K562 (cell line): ENCODE measurements around the gene AMIGO3. TPM values are rescaled to one million over a fixed set of nuclear protein-coding genes. Genes with fewer than 3 reads are reported as not detected.
"Not testable (repeated sequence)": the region's sequence is repeated elsewhere in the genome, so short reads cannot be mapped to it uniquely, and the experiment has no call there.

Experiments
- ATAC-seq: fragments of 200-7000 bp; cut with Tn5 transposase; 3 replicates; pipeline ENCODE4 v1.9.1; 2020; ENCODE audit warnings: moderate library complexity
- BruUV-seq: library from RNA; stranded (reverse); fragments of 400-500 nt; replicated peaks from 2 replicates; lab custom pipeline; 2021; lab: Mats Ljungman, UMichigan
- CTCF ChIA-PET: fragments of 300-600 bp; formaldehyde crosslinking; extraction: SDS; loops from one replicate; lab custom pipeline; 2021; ENCODE audit warnings: low intra/inter-chr PET ratio; lab: Yijun Ruan, JAX
- POLR2A ChIA-PET: fragments of 300-600, 350-650 bp; sonication (Branson Sonifier 250); formaldehyde crosslinking; extraction: SDS; loops from one replicate; lab custom pipeline; 2021; ENCODE audit warnings: antibody characterized with exemption, inconsistent platforms; lab: Yijun Ruan, JAX
- DNase-seq, 4 experiments: peaks; one replicate each; pipeline versions ENCODE4 v3.0.0 to v3.0.0-alpha.2; 2011 to 2018; ENCODE audit warnings: low spot score in 3 of 4, mixed read lengths in 3 of 4; ENCODE audit errors: extremely low read depth in 1 of 4
- FAIRE-seq: peaks from 2 replicates; lab custom pipeline; 2011; peaks lifted over from hg19 to GRCh38; lab: Jason Lieb, UNC
- H2AFZ ChIP-seq: 2 replicates; pipeline ENCODE4 v1.6.0; 2011; ENCODE audit warnings: low read depth, low read length, control low read depth, inconsistent platforms
- H3K27ac ChIP-seq: fragments of 200-600 bp; 3 replicates; pipeline ENCODE4 v1.8.0; 2011; ENCODE audit warnings: low read depth, mild to moderate bottlenecking, control low read depth, inconsistent platforms, low read length, moderate library complexity, mixed read lengths; ENCODE audit errors: extremely low read depth
- H3K27me3 ChIP-seq, 2 experiments: fragments of 300-600 bp in 1 of 2; 2 replicates in 1 of 2; 3 replicates in 1 of 2; pipeline versions ENCODE4 v1.6.0 to v1.8.0; 2011; ENCODE audit warnings: inconsistent platforms in 2 of 2, low read length in 2 of 2, mild to moderate bottlenecking in 1 of 2, mixed read lengths in 1 of 2, moderate library complexity in 1 of 2; ENCODE audit not compliant: control insufficient read depth in 2 of 2, insufficient read depth in 2 of 2
- H3K36me3 ChIP-seq: fragments of 300-600 bp; 3 replicates; pipeline ENCODE4 v1.8.0; 2011; ENCODE audit warnings: mild to moderate bottlenecking, low read length, inconsistent platforms; ENCODE audit not compliant: control insufficient read depth, insufficient read depth
- H3K4me1 ChIP-seq, 2 experiments: fragments of 200-600 bp in 1 of 2; replicated peaks in 1 of 2; 2 replicates in 1 of 2; 3 replicates in 1 of 2; pipeline versions ENCODE4 v1.5.1 to v1.8.0; 2011; ENCODE audit warnings: inconsistent platforms in 2 of 2, low read length in 2 of 2, mild to moderate bottlenecking in 1 of 2, mixed read lengths in 1 of 2, moderate library complexity in 1 of 2; ENCODE audit not compliant: control insufficient read depth in 2 of 2, insufficient read depth in 2 of 2
- H3K4me2 ChIP-seq: 2 replicates; pipeline ENCODE4 v1.6.1; 2011; ENCODE audit warnings: low read length, control low read depth, inconsistent platforms, mixed read lengths; ENCODE audit not compliant: insufficient read depth
- H3K4me3 ChIP-seq: fragments of 200-600 bp; sonication (generic), shearing (Covaris generic); 2 replicates; pipeline ENCODE4 v1.5.1; 2016; ENCODE audit warnings: control low read depth, inconsistent platforms
- H3K79me2 ChIP-seq: fragments of 200-600 bp; 3 replicates; pipeline ENCODE4 v1.8.0; 2011; ENCODE audit warnings: low read length, inconsistent platforms; ENCODE audit not compliant: control insufficient read depth, insufficient read depth
- H3K9ac ChIP-seq, 2 experiments: 2 replicates each; pipeline versions ENCODE4 v1.6.0 to v1.6.1; 2011; ENCODE audit warnings: low read depth in 2 of 2, low read length in 2 of 2, control low read depth in 1 of 2, inconsistent platforms in 1 of 2, mild to moderate bottlenecking in 1 of 2, mixed read lengths in 1 of 2; ENCODE audit not compliant: insufficient read depth in 1 of 2
- H3K9me1 ChIP-seq: one replicate; pipeline ENCODE4 v1.6.0; 2011; ENCODE audit warnings: inconsistent platforms, mild to moderate bottlenecking, low read length, moderate library complexity; ENCODE audit not compliant: control insufficient read depth, insufficient read depth
- H3K9me3 ChIP-seq: replicated peaks from 2 replicates; pipeline ENCODE4 v1.5.1; 2011; ENCODE audit warnings: low read depth, low read length, inconsistent platforms; ENCODE audit not compliant: control insufficient read depth, insufficient read depth
- H4K20me1 ChIP-seq: replicated peaks from 2 replicates; pipeline ENCODE4 v1.6.1; 2011; ENCODE audit warnings: low read length, inconsistent platforms, mixed read lengths; ENCODE audit not compliant: control insufficient read depth, insufficient read depth
- POLR2G ChIP-seq: fragments of 200-400 bp; formaldehyde crosslinking; IDR thresholded peaks from 2 replicates; pipeline ENCODE4 v1.6.1; 2017; ENCODE audit warnings: low read depth, mild to moderate bottlenecking, antibody characterized with exemption, low read length, moderate library complexity
- WGBS: fragments of 100-300 bp; shearing (Covaris generic); methylation state at CpG from one replicate; pipeline ENCODE4 v1.1.6; 2016; ENCODE audit warnings: low coverage, mixed read lengths; ENCODE audit not compliant: insufficient coverage; ENCODE audit errors: missing lambda C conversion rate; 5-methylcytosine and 5-hydroxymethylcytosine counted together
- in situ Hi-C: fragments of 300-500 bp; cut with MboI; formaldehyde crosslinking; loops from 4 replicates; pipeline ENCODE4 v1.15.0; 2018; ENCODE audit warnings: inconsistent platforms, mixed read lengths
- intact Hi-C: fragments of 100-400 bp; cut with micrococcal nuclease; formaldehyde crosslinking; loops from 2 replicates; pipeline ENCODE4 v1.14.2; 2022
- polyA plus RNA-seq, 8 experiments: library from polyadenylated mRNA; depleted of rRNA in 4 of 8; stranded (reverse) in 5 of 8; unstranded in 3 of 8; fragments of >200 nt; fragmentation: Nextera tagmentation in 2 of 8; fragmentation: Illumina TruSeq in 1 of 8; extraction: Ambion mirVana in 2 of 8; extraction: Trizol in 1 of 8; gene quantifications; 2 replicates each; pipeline versions ENCODE4 v1.2.1 to v1.2.3, GENCODE V29; 2011 to 2014; ENCODE audit warnings: inconsistent platforms in 1 of 8, missing spikeins in 1 of 8
- total RNA-seq, 7 experiments: library from RNA; depleted of rRNA in 6 of 7; stranded (reverse); fragments of >200 nt in 6 of 7; fragmentation: Illumina TruSeq in 2 of 7; extraction: Trizol in 2 of 7; gene quantifications; 2 replicates each; pipeline versions ENCODE4 v1.2.1 to v1.2.3, GENCODE V29; 2011 to 2021; ENCODE audit warnings: low replicate concordance in 1 of 7
- TF ChIP-seq, protein P1 (sequence below): sonication (generic); formaldehyde crosslinking; IDR thresholded peaks from 2 replicates; pipeline ENCODE4 v1.8.1; 2023; ENCODE audit warnings: mild to moderate bottlenecking, missing genetic modification reagents

Gene AMIGO3
- total and polyA plus RNA-seq, 9 of the 15 experiments (the other 6 are each of a cell fraction or from before 2014, with no cell fraction given): 0.13 to 2.8 (median 0.44) TPM; not detected in 4

DNA sequence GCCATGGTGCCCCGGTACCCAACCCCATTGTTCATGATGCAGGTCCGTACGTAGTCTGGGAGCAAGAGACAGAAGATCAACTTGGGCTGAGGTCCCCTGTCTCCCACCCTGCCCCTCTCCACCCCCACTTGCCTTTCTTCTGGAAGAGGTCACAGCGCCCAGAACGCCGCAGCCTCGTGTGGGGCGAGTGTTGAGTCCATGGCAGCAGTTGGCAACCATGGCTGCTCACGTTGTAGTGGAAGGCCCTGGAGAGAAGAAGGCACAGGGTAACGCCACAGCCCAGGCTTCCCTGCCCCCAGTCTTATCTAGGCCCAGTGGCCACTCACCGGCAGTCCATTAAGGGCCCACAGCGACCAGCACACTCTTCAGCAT, 32.1 kb downstream of the AMIGO3 start:
- DNase-seq, CTCF ChIA-PET, H3K27me3 ChIP-seq, H2AFZ ChIP-seq, FAIRE-seq, BruUV-seq, H4K20me1 ChIP-seq, H3K9me1 ChIP-seq, intact Hi-C loops, ATAC-seq, in situ Hi-C loops, H3K27ac ChIP-seq, POLR2A ChIA-PET, H3K4me3 ChIP-seq, H3K4me2 ChIP-seq, H3K9me3 ChIP-seq, H3K9ac ChIP-seq: not testable (repeated sequence)
- peaks cover 15% of the 10 kb centered on the region; the same call in 1 of the 3 replicates for H3K36me3 ChIP-seq
- TF ChIP-seq POLR2G: 0 out of 2 replicates have a peak, but pooled peaks have one; percentile 13
- peaks cover 22% of the 10 kb centered on the region for H3K79me2 ChIP-seq
- 78% methylated on average over 4 of the region's 12 CpGs for WGBS
- H3K4me1 ChIP-seq: peaks cover 6 to 33% of the 10 kb centered on the region in 2 experiments; a peak in 4 of 5 replicates

DNA sequence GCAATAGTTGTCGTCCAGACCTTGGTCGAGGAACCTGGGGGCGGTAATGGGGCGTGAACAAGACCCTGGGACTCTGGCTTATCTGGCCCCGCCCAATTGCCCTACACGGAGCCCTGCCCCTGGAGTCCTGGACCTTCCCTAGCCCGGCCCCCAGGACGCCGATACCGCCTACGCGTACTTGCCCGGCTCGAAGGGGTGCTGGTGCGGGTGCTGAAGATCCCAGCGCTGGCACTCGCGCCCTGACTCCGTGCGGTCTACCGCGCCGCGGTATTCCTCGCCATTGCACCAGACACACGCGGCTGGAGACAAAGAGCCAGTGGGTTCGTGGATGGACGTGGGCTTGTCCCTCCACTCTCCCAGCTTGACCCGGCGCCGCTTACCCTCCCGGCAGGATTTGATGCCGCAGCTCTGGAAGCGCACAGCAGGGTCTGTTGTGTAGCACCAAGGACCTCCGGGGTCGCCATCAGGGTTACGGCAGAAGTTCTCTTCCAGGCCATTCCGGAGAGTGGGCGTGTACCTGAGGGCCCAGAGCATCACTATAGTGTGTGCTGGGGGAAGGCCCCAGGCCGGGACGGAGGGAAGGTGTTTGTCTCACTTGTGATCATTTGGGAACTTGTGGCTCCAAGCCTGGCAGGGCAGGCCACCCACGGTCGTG, 32.6 kb downstream of the AMIGO3 start:
- not testable (repeated sequence) for H3K4me2 ChIP-seq, BruUV-seq, ATAC-seq, H3K9ac ChIP-seq, H3K27ac ChIP-seq, H3K9me3 ChIP-seq, FAIRE-seq, H3K4me3 ChIP-seq
- WGBS: 92% methylated on average over 7 of the region's 44 CpGs
- TF ChIP-seq POLR2G: peak; percentile 31; the same call in 1 of the 2 replicates
- TF ChIP-seq, protein P1, sequence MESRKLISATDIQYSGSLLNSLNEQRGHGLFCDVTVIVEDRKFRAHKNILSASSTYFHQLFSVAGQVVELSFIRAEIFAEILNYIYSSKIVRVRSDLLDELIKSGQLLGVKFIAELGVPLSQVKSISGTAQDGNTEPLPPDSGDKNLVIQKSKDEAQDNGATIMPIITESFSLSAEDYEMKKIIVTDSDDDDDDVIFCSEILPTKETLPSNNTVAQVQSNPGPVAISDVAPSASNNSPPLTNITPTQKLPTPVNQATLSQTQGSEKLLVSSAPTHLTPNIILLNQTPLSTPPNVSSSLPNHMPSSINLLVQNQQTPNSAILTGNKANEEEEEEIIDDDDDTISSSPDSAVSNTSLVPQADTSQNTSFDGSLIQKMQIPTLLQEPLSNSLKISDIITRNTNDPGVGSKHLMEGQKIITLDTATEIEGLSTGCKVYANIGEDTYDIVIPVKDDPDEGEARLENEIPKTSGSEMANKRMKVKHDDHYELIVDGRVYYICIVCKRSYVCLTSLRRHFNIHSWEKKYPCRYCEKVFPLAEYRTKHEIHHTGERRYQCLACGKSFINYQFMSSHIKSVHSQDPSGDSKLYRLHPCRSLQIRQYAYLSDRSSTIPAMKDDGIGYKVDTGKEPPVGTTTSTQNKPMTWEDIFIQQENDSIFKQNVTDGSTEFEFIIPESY (CRISPR knock-in tag): peak; percentile 84
- TF ChIP-seq, all 486 proteins: peak for 2; not testable (repeated sequence) for 484
- Histone ChIP-seq H3K36me3 (peaks cover 20% of the 10 kb centered on the region; the same call in 1 of the 3 replicates), H3K4me1 (peaks cover 6 to 33% of the 10 kb centered on the region in 2 experiments; a peak in 4 of 5 replicates), H3K79me2 (peaks cover 22% of the 10 kb centered on the region)
- intact Hi-C loops, CTCF ChIA-PET, in situ Hi-C loops, H4K20me1 ChIP-seq, H3K9me1 ChIP-seq, POLR2A ChIA-PET, DNase-seq, H3K27me3 ChIP-seq, H2AFZ ChIP-seq: not testable (repeated sequence)

DNA sequence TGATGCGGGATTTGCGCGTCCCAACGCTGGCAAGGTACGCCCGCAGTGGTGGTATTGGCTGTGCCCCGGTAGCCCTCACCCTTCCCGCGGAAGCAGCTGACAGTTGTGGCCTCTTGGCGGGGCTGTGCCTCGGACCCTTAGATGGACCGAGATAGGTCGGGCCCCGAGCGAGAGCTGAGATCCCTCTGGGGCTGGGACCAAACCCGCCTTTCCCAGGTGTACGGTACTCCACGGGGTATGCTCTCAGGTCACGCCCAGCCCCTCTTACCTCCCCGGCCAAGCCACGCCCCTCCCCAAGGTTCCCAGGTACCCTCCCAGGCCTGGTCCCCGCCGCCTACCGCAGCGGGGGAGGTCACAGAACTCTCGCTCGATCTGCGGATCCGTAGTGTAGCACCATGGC, 33.1 kb downstream of the AMIGO3 start:
- ATAC-seq, BruUV-seq, FAIRE-seq, POLR2A ChIA-PET, H3K27ac ChIP-seq, H3K4me2 ChIP-seq, in situ Hi-C loops, H3K4me3 ChIP-seq, intact Hi-C loops, H3K9ac ChIP-seq, H3K27me3 ChIP-seq, H3K9me1 ChIP-seq, H3K9me3 ChIP-seq, DNase-seq, H2AFZ ChIP-seq, CTCF ChIA-PET, H4K20me1 ChIP-seq: not testable (repeated sequence)
- Histone ChIP-seq H3K4me1 (peaks cover 6 to 30% of the 10 kb centered on the region in 2 experiments; a peak in 4 of 5 replicates), H3K36me3 (peaks cover 26% of the 10 kb centered on the region; the same call in 1 of the 3 replicates), H3K79me2 (peaks cover 18% of the 10 kb centered on the region; the same call in 2 of the 3 replicates)
- WGBS: 97% methylated on average over 11 of the region's 29 CpGs
